ENCODE data around the gene ADAMTS12. TPM values are rescaled to one million over a fixed set of nuclear protein-coding genes. Genes with fewer than 3 reads are reported as not detected.
A peak's percentile ranks its signal among the peaks of the same experiment; 100 is the strongest.
"Not testable (repeated sequence)": the region's sequence is repeated elsewhere in the genome, so short reads cannot be mapped to it uniquely, and the experiment has no call there.

Gene ADAMTS12
- total RNA-seq, 8 experiments from 2014 or later, result 0.80 to 42.7 (median 4.0) TPM

- peak overlapping the region; percentile 31 to 40 (median 33) for H3K4me3 ChIP-seq
- peaks cover 13 to 14% of the 10 kb centered on the region in 2 donors for H3K4me1 ChIP-seq (replicated peaks in 1 of 2)
- in situ Hi-C loops (cut with MboI; ENCODE audit: low pct_unique_long_range_greater_than_20kb in 2 of 9, low sequenced_read_pairs in 9 of 9, unreplicated experiment in 9 of 9), result no loop called here
- no peak for ATAC-seq (replicated peaks in 6 of 8)
- WGBS, 10 experiments, result 0 to 12% (median 8%) methylated on average over 1 to 6 of the region's 6 CpGs; no CpG with 5 or more reads in 5 of the 10 experiments
- no peak overlapping the region for H3K27ac ChIP-seq
Observed at GRCh38 chr5:33891446-33891787, 373 bp downstream of the ADAMTS12 start.

GRCh38 chr5:33890131-33891032 lies 1.4 kb downstream of the ADAMTS12 start:
- Histone ChIP-seq H3K4me3 (peak overlapping the region; percentile 7 to 38 (median 31)), H3K4me1 (replicated peaks in 1 of 2) (peaks cover 13 to 14% of the 10 kb centered on the region in 2 donors), H3K27ac (no peak overlapping the region)
- 10 to 70% (median 32%) methylated on average over 2 to 9 of the region's 12 CpGs; no CpG with 5 or more reads in 1 of the 10 experiments for WGBS, 10 experiments
- in situ Hi-C loops (cut with MboI; ENCODE audit: low pct_unique_long_range_greater_than_20kb in 2 of 9, low sequenced_read_pairs in 9 of 9, unreplicated experiment in 9 of 9), result no loop called here
- peak; percentile 30 to 56 (median 49) for ATAC-seq (replicated peaks in 6 of 8)

- Histone ChIP-seq H3K4me1 (replicated peaks in 1 of 2) (peaks cover 13 to 14% of the 10 kb centered on the region in 2 donors), H3K27ac (no peak overlapping the region), H3K4me3 (no peak overlapping the region)
- ATAC-seq (replicated peaks in 6 of 8), result no peak
- WGBS, 10 experiments, result 50 to 100% (median 85%) methylated on average over 1 to 4 of the region's 4 CpGs
- in situ Hi-C loops (cut with MboI; ENCODE audit: low pct_unique_long_range_greater_than_20kb in 2 of 9, low sequenced_read_pairs in 9 of 9, unreplicated experiment in 9 of 9), result no loop called here
Observed at GRCh38 chr5:33888587-33888986, 3.2 kb downstream of the ADAMTS12 start.

- Histone ChIP-seq H3K4me3 (no peak overlapping the region), H3K4me1 (replicated peaks in 1 of 2) (peaks cover 13 to 14% of the 10 kb centered on the region in 2 donors), H3K27ac (no peak overlapping the region)
- no peak for ATAC-seq (replicated peaks in 6 of 8)
- 66 to 100% (median 92%) methylated on average over 1 to 2 of the region's 3 CpGs; no CpG with 5 or more reads in 5 of the 10 experiments for WGBS, 10 experiments
- in situ Hi-C loops (cut with MboI; ENCODE audit: low pct_unique_long_range_greater_than_20kb in 2 of 9, low sequenced_read_pairs in 9 of 9, unreplicated experiment in 9 of 9), result no loop called here
Observed at GRCh38 chr5:33887268-33887667, 4.5 kb downstream of the ADAMTS12 start.

- WGBS, 10 experiments, result 40 to 100% (median 85%) methylated on average over 1 to 4 of the region's 4 CpGs; no CpG with 5 or more reads in 2 of the 10 experiments
- peaks cover 12 to 13% of the 10 kb centered on the region in 2 donors for H3K4me1 ChIP-seq (replicated peaks in 1 of 2)
- H3K4me3 ChIP-seq, result no peak overlapping the region
- ATAC-seq (replicated peaks in 6 of 8), result no peak
- no peak overlapping the region for H3K27ac ChIP-seq
- in situ Hi-C loops (cut with MboI; ENCODE audit: low pct_unique_long_range_greater_than_20kb in 2 of 9, low sequenced_read_pairs in 9 of 9, unreplicated experiment in 9 of 9), result no loop called here
Observed at GRCh38 chr5:33886283-33886682, 5.5 kb downstream of the ADAMTS12 start.

- ATAC-seq (replicated peaks in 6 of 8), result no peak
- no peak overlapping the region for H3K27ac ChIP-seq
- no peak overlapping the region for H3K4me3 ChIP-seq
- WGBS, 10 experiments, result 44 to 100% (median 96%) methylated on average over 1 to 3 of the region's 3 CpGs
- peaks cover 6 to 8% of the 10 kb centered on the region in 2 donors for H3K4me1 ChIP-seq (replicated peaks in 1 of 2)
- in situ Hi-C loops (cut with MboI; ENCODE audit: low pct_unique_long_range_greater_than_20kb in 2 of 9, low sequenced_read_pairs in 9 of 9, unreplicated experiment in 9 of 9), result no loop called here
Observed at GRCh38 chr5:33885679-33886078, 6.1 kb downstream of the ADAMTS12 start.

- 40 to 100% (median 88%) methylated on average over 1 to 3 of the region's 3 CpGs for whole genome bisulfite sequencing, 10 experiments
- Histone ChIP-seq H3K4me1 (replicated peaks in 1 of 2) (no peaks in the 10 kb centered on the region), H3K4me3 (no peak overlapping the region), H3K27ac (no peak overlapping the region)
- ATAC-seq (replicated peaks in 6 of 8), result no peak
- in situ Hi-C loops (cut with MboI; ENCODE audit: low pct_unique_long_range_greater_than_20kb in 2 of 9, low sequenced_read_pairs in 9 of 9, unreplicated experiment in 9 of 9), result no loop called here
Observed at GRCh38 chr5:33883482-33883881, 8.3 kb downstream of the ADAMTS12 start.

GRCh38 chr5:33880319-33880718 lies 11.5 kb downstream of the ADAMTS12 start:
- no peak for ATAC-seq (replicated peaks in 6 of 8)
- Histone ChIP-seq H3K4me3 (no peak overlapping the region), H3K27ac (no peak overlapping the region), H3K4me1 (replicated peaks in 1 of 2) (no peaks in the 10 kb centered on the region)
- in situ Hi-C loops (cut with MboI; ENCODE audit: low pct_unique_long_range_greater_than_20kb in 2 of 9, low sequenced_read_pairs in 9 of 9, unreplicated experiment in 9 of 9), result no loop called here
- 83 to 100% (median 100%) methylated on average over 1 to 3 of the region's 3 CpGs; no CpG with 5 or more reads in 2 of the 10 experiments for WGBS, 10 experiments

GRCh38 chr5:33877449-33877848 lies 14.3 kb downstream of the ADAMTS12 start:
- H3K27ac ChIP-seq, result no peak overlapping the region
- in situ Hi-C loops (cut with MboI; ENCODE audit: low pct_unique_long_range_greater_than_20kb in 2 of 9, low sequenced_read_pairs in 9 of 9, unreplicated experiment in 9 of 9), result no loop called here
- peak in 1 of 8 experiments; percentile 43 for ATAC-seq (replicated peaks in 6 of 8)
- H3K4me1 ChIP-seq (replicated peaks in 1 of 2), result no peaks in the 10 kb centered on the region
- 17 to 100% (median 88%) methylated on average over 1 to 4 of the region's 4 CpGs; no CpG with 5 or more reads in 1 of the 10 experiments for WGBS, 10 experiments
- H3K4me3 ChIP-seq, result no peak overlapping the region

GRCh38 chr5:33867241-33867640 lies 24.5 kb downstream of the ADAMTS12 start:
- H3K4me1 ChIP-seq (replicated peaks in 1 of 2), result no peaks in the 10 kb centered on the region
- H3K4me3 ChIP-seq, result no peak overlapping the region
- 67 to 100% (median 83%) methylated on average over 1 of the region's 1 CpG; no CpG with 5 or more reads in 5 of the 10 experiments for WGBS, 10 experiments
- no peak for ATAC-seq (replicated peaks in 6 of 8)
- in situ Hi-C loops (cut with MboI; ENCODE audit: low pct_unique_long_range_greater_than_20kb in 2 of 9, low sequenced_read_pairs in 9 of 9, unreplicated experiment in 9 of 9), result no loop called here
- no peak overlapping the region for H3K27ac ChIP-seq

- H3K27ac ChIP-seq; H3K4me1 ChIP-seq (replicated peaks in 1 of 2); in situ Hi-C loops (cut with MboI; ENCODE audit: low pct_unique_long_range_greater_than_20kb in 2 of 9, low sequenced_read_pairs in 9 of 9, unreplicated experiment in 9 of 9); H3K4me3 ChIP-seq: not testable (repeated sequence)
- ATAC-seq (replicated peaks in 6 of 8), result peak in 4 of 8 experiments; percentile 21 to 71 (median 38)
- 47 to 80% (median 62%) methylated on average over 2 to 3 of the region's 4 CpGs; no CpG with 5 or more reads in 6 of the 10 experiments for WGBS, 10 experiments
Observed at GRCh38 chr5:33859177-33859576, 32.6 kb downstream of the ADAMTS12 start.

- Histone ChIP-seq H3K4me1 (replicated peaks in 1 of 2) (peaks cover 0 to 2% of the 10 kb centered on the region in 2 donors), H3K4me3 (no peak overlapping the region), H3K27ac (no peak overlapping the region)
- 80 to 100% (median 93%) methylated on average over 1 to 5 of the region's 5 CpGs; no CpG with 5 or more reads in 1 of the 10 experiments for WGBS, 10 experiments
- in situ Hi-C loops (cut with MboI; ENCODE audit: low pct_unique_long_range_greater_than_20kb in 2 of 9, low sequenced_read_pairs in 9 of 9, unreplicated experiment in 9 of 9), result no loop called here
- ATAC-seq (replicated peaks in 6 of 8), result no peak
Observed at GRCh38 chr5:33857037-33857436, 34.8 kb downstream of the ADAMTS12 start.

- ATAC-seq (replicated peaks in 6 of 8), result peak in 1 of 8 experiments; percentile 36
- H3K4me3 ChIP-seq, result no peak overlapping the region
- no peak overlapping the region for H3K27ac ChIP-seq
- 34 to 100% (median 89%) methylated on average over 1 to 4 of the region's 4 CpGs; no CpG with 5 or more reads in 2 of the 10 experiments for WGBS, 10 experiments
- peaks cover 0 to 2% of the 10 kb centered on the region in 2 donors for H3K4me1 ChIP-seq (replicated peaks in 1 of 2)
- in situ Hi-C loops (cut with MboI; ENCODE audit: low pct_unique_long_range_greater_than_20kb in 2 of 9, low sequenced_read_pairs in 9 of 9, unreplicated experiment in 9 of 9), result no loop called here
Observed at GRCh38 chr5:33855396-33855795, 36.4 kb downstream of the ADAMTS12 start.

Data from motor neuron (in vitro differentiated cells).